Stromal cell of bone marrow (primary cell): ENCODE results near the gene CCNB1IP1.
"Not testable (repeated sequence)": the region's sequence is repeated elsewhere in the genome, so short reads cannot be mapped to it uniquely, and the experiment has no call there.

Experiments
- DNase-seq: peaks from one replicate; pipeline ENCODE4 v3.0.0-alpha.2; 2012; ENCODE audit warnings: low read depth

CCNB1IP1 gene

GRCh38 chr14:20332431-20332787 is 670 bp downstream of the CCNB1IP1 start:
- no peak for DNase-seq

- no peak for DNase-seq
Observed at GRCh38 chr14:20331053-20331613, 1.9 kb downstream of the CCNB1IP1 start.

- no peak for DNase-seq
Observed at GRCh38 chr14:20329355-20329754, 3.7 kb downstream of the CCNB1IP1 start.

DNA sequence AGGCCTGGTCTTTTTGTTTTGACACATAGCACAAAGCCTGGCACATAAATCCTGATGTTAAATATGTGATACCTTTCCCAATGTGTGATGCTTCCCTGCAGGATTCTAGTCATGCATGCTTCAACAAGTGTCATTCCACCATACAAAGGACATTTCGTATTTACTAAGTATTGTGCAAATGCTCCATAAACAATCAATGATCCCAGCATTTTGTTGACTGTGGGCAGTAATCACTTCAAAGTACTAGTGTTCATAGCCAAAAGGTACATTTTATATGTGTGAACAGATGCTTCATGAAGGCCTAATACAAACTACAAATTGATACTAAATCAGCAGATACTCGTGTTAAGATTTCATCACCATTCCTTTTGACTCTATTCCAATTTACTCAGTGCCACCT is 4.4 kb downstream of the CCNB1IP1 start:
- DNase-seq = no peak

DNA sequence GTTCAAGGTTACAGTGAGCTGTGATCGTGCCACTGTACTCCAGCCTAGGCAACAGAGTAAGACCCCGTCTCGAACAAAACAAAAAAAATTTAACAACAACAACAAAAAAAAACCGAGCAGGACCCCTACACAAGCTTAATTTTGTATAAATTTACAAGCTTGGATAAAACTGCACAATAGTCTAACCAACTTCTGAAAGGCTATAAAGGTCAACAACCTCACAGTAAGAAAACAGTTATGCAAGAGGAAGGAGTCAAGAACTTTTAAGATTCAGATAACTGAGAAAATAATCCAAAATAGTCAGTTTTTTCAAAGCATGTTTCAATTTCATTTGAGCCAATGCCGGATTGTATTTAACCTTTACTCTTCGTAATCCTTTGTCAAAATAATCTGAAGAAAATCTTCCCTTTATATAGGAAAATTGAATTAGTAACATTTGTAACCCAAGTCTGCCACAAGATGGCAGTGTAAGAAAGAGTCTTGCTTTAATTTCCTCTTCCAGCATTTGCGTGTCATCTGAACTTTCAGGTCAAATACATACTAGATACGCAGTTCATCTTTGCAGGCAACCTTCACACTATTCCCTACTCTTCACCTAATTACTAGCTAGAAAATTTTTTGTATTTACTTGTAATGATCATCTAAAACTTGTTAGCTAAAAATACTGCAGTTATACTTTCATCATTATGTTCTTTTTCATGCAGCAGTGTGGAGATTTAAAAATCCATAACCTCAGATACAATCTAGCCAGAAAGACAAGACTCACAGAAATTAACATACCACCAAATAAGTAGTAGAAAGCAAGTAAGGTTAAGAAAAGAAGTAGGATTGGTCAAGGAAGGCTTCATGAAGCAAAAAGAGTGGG is 5.8 kb downstream of the CCNB1IP1 start:
- DNase-seq = peak; percentile 62

- no peak for DNase-seq
Observed at GRCh38 chr14:20317720-20318119, 15.4 kb downstream of the CCNB1IP1 start.

GRCh38 chr14:20314026-20314425 is 19.1 kb downstream of the CCNB1IP1 start:
- DNase-seq = no peak

- DNase-seq = no peak
Observed at GRCh38 chr14:20306079-20306423, 27.0 kb downstream of the CCNB1IP1 start.

GRCh38 chr14:20305265-20306078 is 27.6 kb downstream of the CCNB1IP1 start, which contains the start of gene TTC5:
Gene TTC5 (minus strand): TSS chr14:20305951. CDS start chr14:20305937, 14 bp downstream.
- DNase-seq = peak; percentile 78

GRCh38 chr14:20302042-20302755 is 30.9 kb downstream of the CCNB1IP1 start:
- peak; percentile 10 for DNase-seq

DNA sequence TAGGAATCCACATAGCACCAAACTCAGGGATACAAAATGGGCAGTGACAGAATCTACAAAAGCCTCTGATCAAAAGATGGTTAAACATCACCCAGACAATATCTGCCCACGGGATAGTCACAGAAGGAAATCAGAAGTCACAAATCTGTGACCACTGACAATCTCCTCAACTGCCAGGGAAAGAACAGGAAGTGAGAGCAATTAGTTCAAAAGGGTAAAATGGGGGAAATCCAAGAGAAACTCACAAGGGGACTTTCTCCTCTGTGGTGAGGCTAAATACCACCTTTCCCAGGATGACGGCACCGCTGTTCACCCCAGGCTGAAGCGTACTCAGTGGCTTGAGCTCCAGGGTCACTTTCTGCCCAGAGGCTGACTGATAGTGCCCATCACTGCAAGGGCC is 38.0 kb downstream of the CCNB1IP1 start:
- DNase-seq = no peak

DNA sequence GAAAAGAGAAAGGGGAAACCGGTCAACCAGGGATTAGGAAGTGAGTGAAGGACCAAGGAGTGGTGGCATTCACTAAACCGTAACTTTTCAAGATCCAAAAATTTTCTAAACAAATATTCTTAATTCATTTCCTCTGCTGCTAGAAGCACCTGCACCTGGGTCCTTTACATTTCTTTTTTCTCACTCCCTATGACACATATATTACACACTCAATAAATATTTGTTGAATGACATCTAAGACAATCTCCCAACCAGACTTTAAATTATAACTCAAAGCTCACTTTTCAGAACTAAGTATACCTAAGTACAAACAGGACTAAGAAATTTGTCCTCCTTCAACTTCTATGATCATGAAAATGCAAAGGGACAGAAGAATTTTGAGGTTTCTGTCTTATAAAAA is 38.4 kb downstream of the CCNB1IP1 start:
- DNase-seq = no peak

GRCh38 chr14:20281998-20282397 is 51.1 kb downstream of the CCNB1IP1 start:
- not testable (repeated sequence) for DNase-seq

GRCh38 chr14:20280265-20280664 is 52.8 kb downstream of the CCNB1IP1 start:
- DNase-seq = not testable (repeated sequence)

GRCh38 chr14:20278414-20278813 is 54.7 kb downstream of the CCNB1IP1 start:
- DNase-seq = no peak

GRCh38 chr14:20277409-20277808 is 55.7 kb downstream of the CCNB1IP1 start:
- no peak for DNase-seq

DNA sequence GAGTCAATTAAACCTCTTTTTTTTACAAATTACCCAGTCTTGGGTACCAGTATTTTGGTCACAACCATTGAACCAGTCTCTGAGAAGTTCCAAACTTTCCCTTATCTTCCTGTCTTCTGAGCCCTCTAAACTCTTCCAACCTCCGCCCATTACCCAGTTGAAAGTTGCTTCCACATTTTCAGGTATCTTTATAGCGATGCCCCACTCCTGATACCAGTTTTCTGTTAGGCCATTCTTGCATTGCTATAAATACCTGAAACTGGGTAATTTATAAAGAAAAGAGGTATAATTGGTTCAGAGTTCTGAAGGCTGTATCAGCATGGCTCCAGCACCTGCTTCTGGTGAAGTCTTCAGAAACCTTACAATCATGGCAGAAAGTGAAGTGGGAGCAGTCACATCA is 59.0 kb downstream of the CCNB1IP1 start:
- no peak for DNase-seq

GRCh38 chr14:20264361-20264760 is 68.7 kb downstream of the CCNB1IP1 start:
- not testable (repeated sequence) for DNase-seq

DNA sequence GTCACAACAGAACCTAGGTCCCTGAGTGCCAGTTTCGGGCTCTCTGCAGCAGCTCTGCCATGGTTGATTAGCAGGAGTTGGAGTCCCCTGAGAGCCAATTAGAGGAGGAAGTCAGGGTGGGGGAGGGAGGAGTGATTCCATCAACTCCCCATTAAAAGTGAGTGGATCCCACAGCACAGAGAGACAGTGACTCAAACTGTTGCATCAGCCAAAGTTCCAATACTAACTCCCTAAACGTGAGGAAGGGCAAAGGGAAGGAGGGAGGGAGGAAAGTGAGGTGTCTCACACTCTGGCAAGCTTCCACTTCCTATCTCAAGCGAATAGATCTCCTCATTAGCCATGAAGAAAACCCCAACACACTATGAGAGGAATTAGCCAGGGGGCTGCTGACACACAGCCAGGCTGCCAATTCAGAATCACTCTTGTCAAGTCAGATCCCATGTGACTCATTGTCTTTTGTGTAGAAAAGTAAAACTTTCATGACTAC is 70.4 kb downstream of the CCNB1IP1 start:
- peak; percentile 74 for DNase-seq
